Hepatocyte (in vitro differentiated cells): ENCODE measurements around the gene CGN. TPM values are rescaled to one million over a fixed set of nuclear protein-coding genes. Genes with fewer than 3 reads are reported as not detected.

Experiments used
- DNase-seq: peaks from one replicate; pipeline ENCODE4 v3.0.0-alpha.2; 2016; ENCODE audit warnings: low spot score
- H2AFZ ChIP-seq: fragments of 200-600 bp; sonication (generic); 2 replicates; pipeline ENCODE4 v1.6.0; 2016; ENCODE audit warnings: antibody characterized with exemption, mild to moderate bottlenecking
- H3K27ac ChIP-seq: fragments of 200-600 bp; sonication (generic); 2 replicates; pipeline ENCODE4 v1.5.1; 2016; ENCODE audit warnings: mild to moderate bottlenecking
- H3K27me3 ChIP-seq: fragments of 200-600 bp; sonication (generic); 2 replicates; pipeline ENCODE4 v1.6.1; 2016
- H3K36me3 ChIP-seq: fragments of 200-600 bp; sonication (generic); replicated peaks from 2 replicates; pipeline ENCODE4 v1.5.1; 2016; ENCODE audit warnings: low read depth; ENCODE audit not compliant: insufficient read depth
- H3K4me1 ChIP-seq: fragments of 200-600 bp; sonication (generic); 2 replicates; pipeline ENCODE4 v1.5.1; 2016; ENCODE audit warnings: mild to moderate bottlenecking, moderate library complexity; ENCODE audit not compliant: insufficient read depth
- H3K4me2 ChIP-seq: fragments of 200-600 bp; sonication (generic); 2 replicates; pipeline ENCODE4 v1.6.0; 2016
- H3K4me3 ChIP-seq: fragments of 200-600 bp; sonication (generic); 2 replicates; pipeline ENCODE4 v1.5.1; 2016; ENCODE audit warnings: mild to moderate bottlenecking
- H3K79me2 ChIP-seq: fragments of 200-600 bp; sonication (generic); 2 replicates; pipeline ENCODE4 v1.6.0; 2017; ENCODE audit warnings: mild to moderate bottlenecking
- H3K9me2 ChIP-seq: fragments of 200-600 bp; sonication (generic); replicated peaks from 2 replicates; pipeline ENCODE4 v1.6.0; 2017; ENCODE audit warnings: mild to moderate bottlenecking; ENCODE audit not compliant: insufficient read depth
- H3K9me3 ChIP-seq: fragments of 200-600 bp; sonication (generic); 2 replicates; pipeline ENCODE4 v1.5.1; 2016; ENCODE audit warnings: low read depth, mild to moderate bottlenecking
- H4K20me1 ChIP-seq: fragments of 200-600 bp; sonication (generic); 2 replicates; pipeline ENCODE4 v1.6.0; 2016; ENCODE audit warnings: mild to moderate bottlenecking; ENCODE audit not compliant: insufficient read depth, poor library complexity, severe bottlenecking
- CTCF ChIP-seq: fragments of 200-600 bp; sonication (generic); IDR thresholded peaks from 2 replicates; pipeline ENCODE4 v1.5.1; 2016; ENCODE audit warnings: antibody characterized with exemption, mild to moderate bottlenecking; ENCODE audit not compliant: poor library complexity
- EZH2 ChIP-seq: fragments of 200-600 bp; sonication (generic); IDR thresholded peaks from 2 replicates; pipeline ENCODE4 v1.6.1; 2016; ENCODE audit warnings: antibody characterized with exemption, mild to moderate bottlenecking, borderline replicate concordance
- EZH2phosphoT487 ChIP-seq: fragments of 200-600 bp; sonication (generic); IDR thresholded peaks from one replicate; pipeline ENCODE4 v1.6.1; 2018; ENCODE audit warnings: antibody characterized with exemption, mild to moderate bottlenecking, low read depth, moderate library complexity; ENCODE audit not compliant: unreplicated experiment, severe bottlenecking
- WGBS: methylation state at CpG from one replicate; pipeline ENCODE4 v1.1.6; 2016; ENCODE audit warnings: low lambda C conversion rate; ENCODE audit errors: missing lambda C conversion rate; 5-methylcytosine and 5-hydroxymethylcytosine counted together
- polyA plus RNA-seq: library from polyadenylated mRNA; unstranded; fragments of >200 nt; fragmentation: Nextera tagmentation; extraction: Ambion mirVana; gene quantifications from 2 replicates; pipeline ENCODE4 v1.2.1, GENCODE V29; 2016
- total RNA-seq: library from RNA; depleted of rRNA; stranded (reverse); fragments of >200 nt; gene quantifications from 2 replicates; pipeline ENCODE4 v1.2.3, GENCODE V29; 2014

The CGN gene
- total RNA-seq (58.2 and 66.4 TPM in 2 replicates), polyA plus RNA-seq (46.3 and 54.5 TPM in 2 replicates)

- peaks cover 24% of the 10 kb centered on the region for H3K79me2 ChIP-seq
- H3K27ac ChIP-seq, result peak within 1 kb of the TSS; percentile 98
- H3K4me2 ChIP-seq, result peak within 1 kb of the TSS; percentile 92
- H3K4me3 ChIP-seq, result peak within 1 kb of the TSS; percentile 62
- H3K9me2 ChIP-seq, result no peaks in the 10 kb centered on the region
- peak within 1 kb of the TSS; percentile 50 for H2AFZ ChIP-seq
- TF ChIP-seq EZH2phosphoT487 (no peak), CTCF (no peak), EZH2 (no peak)
- H3K36me3 ChIP-seq, result no peaks in the 10 kb centered on the region
- no peaks in the 10 kb centered on the region for H3K27me3 ChIP-seq
- H3K4me1 ChIP-seq, result peaks cover 13% of the 10 kb centered on the region
- no peaks in the 10 kb centered on the region for H4K20me1 ChIP-seq
- WGBS, result 2% methylated on average over 36 of the region's 68 CpGs
- DNase-seq, result peak; percentile 97
- no peaks in the 10 kb centered on the region for H3K9me3 ChIP-seq
These were observed at the start of gene CGN for GRCh38 chr1:151510957-151511635. CGN (plus strand) TSS chr1:151511387; CDS start chr1:151518520, 7,133 bp downstream.

- TF ChIP-seq EZH2, result no peak
- TF ChIP-seq CTCF, result no peak
- no peak for TF ChIP-seq EZH2phosphoT487
- Histone ChIP-seq H3K79me2 (peaks cover 22% of the 10 kb centered on the region), H3K9me3 (no peaks in the 10 kb centered on the region), H3K4me3 (no peak overlapping the region), H3K36me3 (no peaks in the 10 kb centered on the region), H3K27ac (no peak overlapping the region), H4K20me1 (peaks cover 12% of the 10 kb centered on the region), H3K4me2 (no peak overlapping the region), H2AFZ (no peak overlapping the region), H3K4me1 (peaks cover 11% of the 10 kb centered on the region), H3K27me3 (no peaks in the 10 kb centered on the region), H3K9me2 (no peaks in the 10 kb centered on the region)
- WGBS, result 75% methylated on average over 5 of the region's 5 CpGs
- no peak for DNase-seq
These were observed 49.5 kb upstream of the CGN start for GRCh38 chr1:151461694-151462093.

DNA sequence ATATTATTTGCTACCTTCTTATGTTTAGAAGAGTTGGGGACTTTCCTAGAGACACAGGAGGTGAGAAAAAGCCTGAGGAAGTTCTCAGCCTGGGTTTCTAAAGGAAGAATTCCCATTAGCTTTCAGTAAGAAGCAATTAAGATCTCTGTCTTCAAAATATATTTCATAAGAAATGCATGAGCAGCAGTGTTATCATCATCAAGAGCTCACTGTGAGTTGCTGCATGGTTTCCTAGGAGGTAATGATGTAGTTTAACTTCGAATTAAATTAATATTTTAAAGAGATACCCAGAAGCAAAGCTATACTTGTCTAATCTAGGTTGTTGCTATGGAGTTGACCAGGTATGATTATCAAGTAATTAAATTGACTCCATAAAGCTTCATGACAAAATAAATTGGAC is 46.2 kb upstream of the CGN start:
- TF ChIP-seq EZH2phosphoT487 (no peak), CTCF (no peak), EZH2 (no peak)
- no peaks in the 10 kb centered on the region for H3K27me3 ChIP-seq
- WGBS, result 68% methylated on average over 1 of the region's 1 CpG

More for the DNA sequence above, 46.2 kb upstream of the CGN start:
- Histone ChIP-seq H3K4me1 (peaks cover under 1% of the 10 kb centered on the region), H3K79me2 (peaks cover 4% of the 10 kb centered on the region), H2AFZ (no peak overlapping the region), H3K9me3 (no peaks in the 10 kb centered on the region), H3K4me3 (no peak overlapping the region), H4K20me1 (no peaks in the 10 kb centered on the region), H3K27ac (no peak overlapping the region), H3K4me2 (no peak overlapping the region), H3K36me3 (no peaks in the 10 kb centered on the region), H3K9me2 (no peaks in the 10 kb centered on the region)
- no peak for DNase-seq
